ENCODE measurements around the gene MKNK2.

DNA sequence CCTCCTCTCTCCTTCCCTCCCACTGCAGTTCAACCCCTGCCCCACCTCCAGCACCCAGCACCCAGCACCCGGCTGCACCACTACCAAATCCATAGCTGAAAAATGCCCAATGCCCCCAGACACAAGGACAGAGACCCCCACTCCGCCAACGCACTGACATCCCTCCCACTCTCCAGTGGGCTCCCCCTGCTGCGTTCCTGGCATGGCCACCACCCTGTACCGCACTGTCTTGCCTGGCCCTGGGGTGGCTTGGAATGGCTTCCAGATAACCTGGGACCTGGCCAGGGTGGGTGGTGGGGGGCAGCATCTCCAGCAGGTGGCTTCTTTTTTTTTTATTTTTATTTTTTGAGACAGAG, 5.8 kb upstream of the MKNK2 start:
- TF ChIP-seq, protein P1, sequence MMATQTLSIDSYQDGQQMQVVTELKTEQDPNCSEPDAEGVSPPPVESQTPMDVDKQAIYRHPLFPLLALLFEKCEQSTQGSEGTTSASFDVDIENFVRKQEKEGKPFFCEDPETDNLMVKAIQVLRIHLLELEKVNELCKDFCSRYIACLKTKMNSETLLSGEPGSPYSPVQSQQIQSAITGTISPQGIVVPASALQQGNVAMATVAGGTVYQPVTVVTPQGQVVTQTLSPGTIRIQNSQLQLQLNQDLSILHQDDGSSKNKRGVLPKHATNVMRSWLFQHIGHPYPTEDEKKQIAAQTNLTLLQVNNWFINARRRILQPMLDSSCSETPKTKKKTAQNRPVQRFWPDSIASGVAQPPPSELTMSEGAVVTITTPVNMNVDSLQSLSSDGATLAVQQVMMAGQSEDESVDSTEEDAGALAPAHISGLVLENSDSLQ (IDR thresholded peaks at IDR 0.05), result no peak
- TF ChIP-seq SUZ12 (IDR thresholded peaks at IDR 0.05) (no peak), TARDBP (IDR thresholded peaks at IDR 0.05) (no peak), FOXM1 (IDR thresholded peaks at IDR 0.05; ENCODE audit: borderline replicate concordance) (no peak), BHLHE40 (IDR thresholded peaks at IDR 0.05; ENCODE audit: borderline replicate concordance) (no peak), SP1 (IDR thresholded peaks at IDR 0.05) (no peak)
